ENCODE measurements around the gene KCP. TPM values are rescaled to one million over a fixed set of nuclear protein-coding genes. Genes with fewer than 3 reads are reported as not detected.

Gene KCP
- polyA plus RNA-seq, 1 of the 3 experiments (the other 2 are of a cell fraction) = not detected

- POLR2A ChIA-PET = no interaction called here
Measured at GRCh38 chr7:128914566-128915151, 4.2 kb upstream of the KCP start.

GRCh38 chr7:128913870-128914565, 3.5 kb upstream of the KCP start:
- Histone ChIP-seq H3K9me3 (no peaks in the 10 kb centered on the region), H2AFZ (ENCODE audit: low read depth) (no peak overlapping the region), H3K27ac (ENCODE audit: low read depth in 2 of 2, low read length in 1 of 2) (no peak overlapping the region), H3K9ac (no peak overlapping the region), H3K27me3 (ENCODE audit: insufficient read depth) (peaks cover 17% of the 10 kb centered on the region), H4K20me1 (ENCODE audit: insufficient read depth) (no peaks in the 10 kb centered on the region), H3K4me2 (no peak overlapping the region), H3F3A (replicated peaks; ENCODE audit: insufficient read depth) (no peaks in the 10 kb centered on the region), H3K4me1 (ENCODE audit: control insufficient read depth in 1 of 2, insufficient read depth in 2 of 2, low read depth in 1 of 2, low read length in 1 of 2) (peaks cover 0 to 4% of the 10 kb centered on the region in 2 experiments; a peak in 1 of 4 replicates), H3K9me2 (no peaks in the 10 kb centered on the region), H3K4me3 (ENCODE audit: low read depth in 2 of 2, low read length in 1 of 2) (no peak overlapping the region), H3K36me3 (replicated peaks in 1 of 2; ENCODE audit: control insufficient read depth in 1 of 2, insufficient read depth in 2 of 2, low read length in 1 of 2) (no peaks in the 10 kb centered on the region), H3K79me2 (ENCODE audit: insufficient read depth) (no peaks in the 10 kb centered on the region)
- TF ChIP-seq YY1 (IDR thresholded peaks at IDR 0.05; ENCODE audit: low read depth) (no peak), REST (IDR thresholded peaks at IDR 0.05; ENCODE audit: low read depth, low read length) (no peak), RCOR1 (IDR thresholded peaks at IDR 0.05; ENCODE audit: low read length) (no peak), TCF12 (IDR thresholded peaks at IDR 0.05) (no peak), ZBTB33 (IDR thresholded peaks at IDR 0.05; ENCODE audit: borderline replicate concordance, low read depth) (no peak), NRF1 (IDR thresholded peaks at IDR 0.05; ENCODE audit: low read depth, low read length) (no peak), MXI1 (IDR thresholded peaks at IDR 0.05; ENCODE audit: low read depth, low read length) (no peak), GABPA (IDR thresholded peaks at IDR 0.05; ENCODE audit: low read depth) (no peak), EP300 (IDR thresholded peaks at IDR 0.05; ENCODE audit: borderline replicate concordance in 1 of 2, low read depth in 1 of 2, low read length in 1 of 2) (no peak), RAD21 (IDR thresholded peaks at IDR 0.05; ENCODE audit: low read length) (no peak), IRF3 (IDR thresholded peaks at IDR 0.05; ENCODE audit: low read depth, low read length) (no peak), SIN3A (IDR thresholded peaks at IDR 0.05; ENCODE audit: borderline replicate concordance, low read depth, low read length) (no peak), JUND (IDR thresholded peaks at IDR 0.05) (no peak), FOXJ3 (CRISPR knock-in tag; IDR thresholded peaks at IDR 0.05) (no peak), EZH2phosphoT487 (IDR thresholded peaks at IDR 0.05; ENCODE audit: borderline replicate concordance, low read depth) (no peak), FOSL2 (IDR thresholded peaks at IDR 0.05; ENCODE audit: borderline replicate concordance, low read depth) (no peak)
- peak; percentile 37 for DNase-seq
- ChIA-PET CTCF (interaction anchor here (1.5 to 2.2 kb wide), 4 partner anchors 10 to 178 kb away, joined by 4 to 8 read pairs (median 6); no protein-coding TSS in a partner anchor), POLR2A (no interaction called here)
- whole genome bisulfite sequencing (ENCODE audit: low lambda C conversion rate) = 59% methylated on average over 7 of the region's 10 CpGs

More at GRCh38 chr7:128914566-128915151, 4.2 kb upstream of the KCP start:
- DNase-seq = peak; percentile 45
- Histone ChIP-seq H3K4me3 (ENCODE audit: low read depth in 2 of 2, low read length in 1 of 2) (no peak overlapping the region), H3K4me2 (no peak overlapping the region), H3F3A (replicated peaks; ENCODE audit: insufficient read depth) (no peaks in the 10 kb centered on the region), H3K9ac (no peak overlapping the region), H3K9me2 (no peaks in the 10 kb centered on the region), H3K27me3 (ENCODE audit: insufficient read depth) (peaks cover 23% of the 10 kb centered on the region), H3K9me3 (no peaks in the 10 kb centered on the region), H3K79me2 (ENCODE audit: insufficient read depth) (no peaks in the 10 kb centered on the region), H3K27ac (ENCODE audit: low read depth in 2 of 2, low read length in 1 of 2) (no peak overlapping the region), H3K4me1 (ENCODE audit: control insufficient read depth in 1 of 2, insufficient read depth in 2 of 2, low read depth in 1 of 2, low read length in 1 of 2) (peaks cover 0 to 2% of the 10 kb centered on the region in 2 experiments; a peak in 1 of 4 replicates), H4K20me1 (ENCODE audit: insufficient read depth) (no peaks in the 10 kb centered on the region), H2AFZ (ENCODE audit: low read depth) (no peak overlapping the region), H3K36me3 (replicated peaks in 1 of 2; ENCODE audit: control insufficient read depth in 1 of 2, insufficient read depth in 2 of 2, low read length in 1 of 2) (no peaks in the 10 kb centered on the region)
- WGBS (ENCODE audit: low lambda C conversion rate) = 78% methylated on average over 7 of the region's 11 CpGs
- CTCF ChIA-PET = interaction anchor here (1.5 to 2.2 kb wide), 4 partner anchors 11 to 177 kb away, joined by 4 to 8 read pairs (median 6); no protein-coding TSS in a partner anchor
- TF ChIP-seq ELF1 (IDR thresholded peaks at IDR 0.05) (no peak), GABPA (IDR thresholded peaks at IDR 0.05; ENCODE audit: low read depth) (no peak), RFX5 (IDR thresholded peaks at IDR 0.05; ENCODE audit: low read length) (no peak), EP300 (IDR thresholded peaks at IDR 0.05; ENCODE audit: borderline replicate concordance in 1 of 2, low read depth in 1 of 2, low read length in 1 of 2) (no peak)

All from SK-N-SH (cell line).